Measurements from ENCODE around the gene NCAPH2. TPM values are rescaled to one million over a fixed set of nuclear protein-coding genes. Genes with fewer than 3 reads are reported as not detected.

Gene NCAPH2
- total RNA-seq, 1 experiment from 2014 or later: 51.8 TPM

DNA sequence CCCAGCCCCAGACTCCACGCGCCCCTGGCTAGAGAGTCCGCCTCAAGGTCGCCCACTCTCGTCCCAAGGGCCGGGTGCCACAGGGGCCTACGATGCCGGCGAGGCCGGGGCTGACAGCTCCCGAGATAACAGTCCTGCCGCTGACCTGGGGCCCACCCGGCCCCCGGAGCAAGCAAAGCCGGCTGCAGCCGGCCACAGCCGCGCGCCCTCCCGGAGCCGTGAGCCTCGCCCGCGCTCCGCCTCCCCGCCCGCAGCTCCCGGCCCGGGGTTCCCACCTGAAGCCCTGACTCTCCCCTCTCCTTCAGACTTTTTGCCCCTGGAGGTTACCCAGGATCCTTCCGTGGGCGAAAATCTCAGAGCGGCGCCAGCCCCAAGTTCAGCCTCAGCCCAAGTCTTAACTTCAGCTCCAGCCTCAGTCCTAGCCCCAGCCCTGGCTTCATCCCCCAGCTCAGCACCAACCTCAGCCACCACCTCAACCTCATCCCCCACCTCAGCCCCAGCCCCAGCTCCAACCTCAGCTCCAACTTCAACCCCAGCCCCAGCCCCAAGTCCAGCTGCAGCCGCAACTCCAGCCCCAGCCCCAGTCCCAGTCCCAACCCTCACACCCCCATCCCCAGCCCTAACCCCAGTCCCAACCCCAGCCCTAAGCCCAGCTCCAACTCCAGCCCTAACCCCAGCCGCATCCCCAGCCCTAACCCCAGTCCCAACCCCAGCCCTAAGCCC, 39.4 kb downstream of the NCAPH2 start:
- DNase-seq (ENCODE audit: low spot score): no peak

DNA sequence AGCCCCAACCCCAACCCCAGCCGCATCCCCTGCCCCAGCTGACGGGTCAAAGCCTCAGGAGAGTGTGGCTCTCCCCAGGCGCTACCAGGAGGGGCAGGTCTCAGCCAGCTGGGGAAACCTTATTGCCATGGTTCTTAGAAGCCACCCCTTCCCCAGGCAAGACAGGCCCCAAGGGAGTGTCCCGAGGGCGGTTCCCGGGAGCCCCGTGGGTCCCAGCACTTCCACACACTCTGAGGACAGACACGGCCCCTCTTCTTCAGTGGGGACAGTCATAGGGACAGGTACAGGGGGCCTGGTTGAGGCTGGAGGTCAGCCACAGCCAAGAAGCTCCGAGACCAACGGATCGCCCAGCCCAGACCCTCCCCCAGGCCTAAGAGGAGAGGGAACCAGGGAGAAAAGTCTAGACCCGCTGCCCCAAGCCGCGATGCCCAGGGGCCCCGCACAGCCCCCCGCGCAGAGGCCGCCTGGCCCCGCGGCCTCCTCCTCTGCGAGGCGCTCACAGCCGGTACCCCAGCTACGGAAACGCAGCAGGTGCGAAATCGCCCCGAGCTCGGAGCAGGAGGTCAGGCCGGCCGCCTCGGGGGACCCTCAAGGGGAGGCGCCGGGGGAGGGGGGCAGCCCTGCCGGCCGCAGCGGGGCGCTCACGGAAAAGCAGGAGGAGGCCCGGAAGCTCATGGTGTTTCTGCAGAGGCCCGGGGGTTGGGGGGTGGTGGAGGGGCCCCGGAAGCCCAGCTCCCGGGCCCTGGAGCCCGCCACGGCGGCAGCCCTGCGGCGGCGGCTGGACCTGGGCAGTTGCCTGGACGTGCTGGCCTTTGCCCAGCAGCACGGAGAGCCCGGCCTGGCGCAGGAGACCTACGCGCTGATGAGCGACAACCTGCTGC, 40.3 kb downstream of the NCAPH2 start:
- no peak for DNase-seq (ENCODE audit: low spot score)

DNA sequence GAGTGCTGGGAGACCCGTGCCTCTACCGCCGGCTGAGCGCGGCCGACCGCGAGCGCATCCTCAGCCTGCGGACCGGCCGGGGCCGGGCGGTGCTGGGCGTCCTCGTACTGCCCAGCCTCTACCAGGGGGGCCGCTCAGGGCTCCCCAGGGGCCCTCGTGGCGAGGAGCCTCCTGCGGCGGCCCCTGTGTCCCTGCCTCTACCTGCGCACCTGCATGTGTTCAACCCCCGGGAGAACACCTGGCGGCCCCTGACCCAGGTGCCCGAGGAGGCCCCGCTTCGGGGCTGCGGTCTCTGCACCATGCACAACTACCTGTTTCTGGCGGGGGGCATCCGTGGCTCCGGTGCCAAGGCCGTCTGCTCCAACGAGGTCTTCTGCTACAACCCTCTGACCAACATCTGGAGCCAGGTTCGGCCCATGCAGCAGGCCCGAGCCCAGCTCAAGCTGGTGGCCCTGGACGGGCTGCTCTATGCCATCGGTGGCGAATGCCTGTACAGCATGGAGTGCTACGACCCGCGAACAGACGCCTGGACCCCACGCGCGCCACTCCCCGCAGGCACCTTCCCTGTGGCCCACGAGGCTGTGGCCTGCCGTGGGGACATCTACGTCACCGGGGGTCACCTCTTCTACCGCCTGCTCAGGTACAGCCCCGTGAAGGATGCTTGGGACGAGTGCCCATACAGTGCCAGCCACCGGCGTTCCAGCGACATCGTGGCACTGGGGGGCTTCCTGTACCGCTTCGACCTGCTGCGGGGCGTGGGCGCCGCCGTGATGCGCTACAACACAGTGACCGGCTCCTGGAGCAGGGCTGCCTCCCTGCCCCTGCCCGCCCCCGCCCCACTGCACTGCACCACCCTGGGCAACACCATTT, 41.1 kb downstream of the NCAPH2 start:
- DNase-seq (ENCODE audit: low spot score): no peak

GRCh38 chr22:50550395-50550794, 42.4 kb downstream of the NCAPH2 start:
- DNase-seq (ENCODE audit: low spot score): no peak

GRCh38 chr22:50551160-50551752, 43.2 kb downstream of the NCAPH2 start:
- DNase-seq (ENCODE audit: low spot score): no peak

DNA sequence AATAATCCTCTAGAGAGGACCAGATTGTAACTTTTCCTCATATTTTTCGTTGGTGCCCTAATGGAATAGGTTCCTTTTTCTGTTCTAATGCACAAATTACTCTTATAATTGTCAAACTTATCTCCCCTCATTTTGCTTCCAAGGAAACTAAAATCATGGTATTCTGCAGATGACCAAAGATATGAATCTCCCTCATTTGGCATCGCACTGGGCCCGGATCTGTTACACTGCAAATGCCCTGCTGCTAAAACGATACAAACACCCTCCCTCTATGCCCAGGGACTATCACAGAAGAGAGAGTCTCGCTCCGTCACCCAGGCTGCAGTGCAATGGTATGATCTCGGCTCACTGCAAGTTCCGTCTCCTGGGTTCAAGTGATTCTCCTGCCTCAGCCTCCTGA, 45.3 kb downstream of the NCAPH2 start:
- no peak for DNase-seq (ENCODE audit: low spot score)

DNA sequence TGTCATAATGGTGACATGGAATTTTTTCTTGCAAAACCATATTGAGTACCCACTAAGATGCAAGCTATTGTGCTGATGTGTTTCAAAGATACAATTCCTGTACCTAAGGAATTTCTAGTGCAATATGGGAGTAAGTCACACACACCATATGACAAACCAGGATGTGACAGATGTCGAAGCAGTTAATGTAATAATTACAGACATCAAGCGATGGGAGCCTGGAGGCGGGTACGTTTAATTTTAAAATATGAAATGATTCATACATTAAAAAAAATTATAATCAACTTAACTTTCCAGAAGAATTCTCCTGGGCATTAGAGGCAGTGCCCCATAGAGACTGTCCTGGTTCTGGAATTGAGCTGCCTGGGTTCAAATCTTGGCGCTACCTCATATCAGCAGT, 48.7 kb downstream of the NCAPH2 start:
- DNase-seq (ENCODE audit: low spot score): no peak

DNA sequence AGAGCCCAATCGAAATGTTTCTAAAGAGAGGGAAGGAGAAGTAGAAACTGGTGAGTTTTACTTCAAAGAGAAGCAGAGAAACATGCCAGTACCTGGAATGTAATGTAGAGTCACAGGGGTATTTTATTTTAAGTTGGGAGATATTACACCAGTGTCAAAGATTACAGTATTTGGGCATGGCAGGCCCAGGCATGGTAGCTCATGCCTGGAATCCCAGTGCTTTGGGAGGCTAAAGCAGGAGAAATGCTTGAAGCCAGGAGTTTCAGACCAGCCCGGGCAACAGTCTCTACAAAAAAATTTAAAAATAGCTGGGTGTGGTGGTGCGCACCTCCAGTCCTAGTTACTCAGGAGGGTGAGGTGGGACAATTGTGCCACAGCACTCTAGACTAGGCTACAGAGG, 52.0 kb downstream of the NCAPH2 start:
- no peak for DNase-seq (ENCODE audit: low spot score)

- DNase-seq (ENCODE audit: low spot score): no peak
These were observed 53.7 kb downstream of the NCAPH2 start for GRCh38 chr22:50561401-50562358.

- DNase-seq (ENCODE audit: low spot score): peak; percentile 78
These were observed 54.7 kb downstream of the NCAPH2 start, which contains the start of gene SYCE3 for GRCh38 chr22:50562523-50563412. Gene SYCE3, minus strand, starts transcription at chr22:50562919. Its CDS starts 6,514 bp downstream, at chr22:50556405.

DNA sequence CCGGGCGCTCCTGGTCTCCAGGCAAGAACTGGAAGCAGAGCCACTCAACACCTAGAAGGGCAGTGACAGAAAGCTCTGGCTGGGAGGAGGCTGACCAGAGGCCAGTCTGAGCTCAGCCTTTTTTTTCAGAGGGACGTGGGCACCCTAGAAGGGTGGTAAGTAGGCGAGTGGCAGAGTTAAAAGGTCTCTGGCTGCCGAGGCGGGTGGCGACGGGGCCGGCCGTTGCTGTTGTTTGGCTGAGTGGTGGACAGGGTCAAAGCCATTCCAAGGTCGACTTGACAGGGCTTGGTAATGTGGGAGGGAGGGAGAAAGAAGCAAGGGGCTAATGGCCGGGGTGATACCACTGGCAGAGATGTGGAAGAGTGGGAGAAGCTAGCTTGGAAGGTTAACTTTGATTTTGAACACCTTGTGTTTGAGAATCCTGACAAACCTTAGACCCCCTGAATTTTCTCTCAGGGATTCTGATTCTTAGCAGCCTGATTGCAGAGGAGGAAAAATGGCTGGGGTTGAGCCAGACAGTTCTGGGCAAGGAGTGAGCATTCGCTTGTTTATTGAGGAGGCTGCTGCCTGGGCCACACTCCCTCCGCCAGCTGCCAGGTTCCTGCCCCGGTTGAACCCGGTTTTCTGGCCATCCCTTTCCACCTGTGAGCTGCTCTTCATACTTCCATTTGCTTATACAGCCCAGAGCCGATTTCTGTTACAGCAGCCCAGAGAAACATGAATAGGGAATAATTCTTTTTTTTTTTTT, 55.6 kb downstream of the NCAPH2 start:
- no peak for DNase-seq (ENCODE audit: low spot score)

DNA sequence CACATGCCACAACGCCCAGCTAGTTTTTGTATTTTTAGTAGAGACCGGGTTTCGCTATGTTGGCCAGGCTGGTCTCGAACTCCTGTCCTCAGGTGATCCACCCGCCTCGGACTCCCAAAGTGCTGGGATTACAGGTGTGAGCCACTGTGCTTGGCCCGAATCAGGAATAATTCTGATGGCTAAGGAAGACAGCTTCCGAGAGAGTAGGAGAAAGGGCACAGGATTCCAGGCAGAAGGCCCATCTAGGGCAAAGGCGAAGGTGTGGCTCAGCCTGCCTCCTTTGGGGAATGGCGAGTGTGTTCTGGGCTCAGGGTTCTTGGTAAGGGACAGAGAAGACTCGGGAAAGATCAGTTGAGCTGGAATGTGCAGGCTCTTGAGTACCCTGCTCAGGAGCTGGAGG, 56.3 kb downstream of the NCAPH2 start:
- no peak for DNase-seq (ENCODE audit: low spot score)

GRCh38 chr22:50567721-50568252, 59.8 kb downstream of the NCAPH2 start:
- no peak for DNase-seq (ENCODE audit: low spot score)

- DNase-seq (ENCODE audit: low spot score): no peak
These were observed 60.6 kb downstream of the NCAPH2 start for GRCh38 chr22:50568626-50569025.

DNA sequence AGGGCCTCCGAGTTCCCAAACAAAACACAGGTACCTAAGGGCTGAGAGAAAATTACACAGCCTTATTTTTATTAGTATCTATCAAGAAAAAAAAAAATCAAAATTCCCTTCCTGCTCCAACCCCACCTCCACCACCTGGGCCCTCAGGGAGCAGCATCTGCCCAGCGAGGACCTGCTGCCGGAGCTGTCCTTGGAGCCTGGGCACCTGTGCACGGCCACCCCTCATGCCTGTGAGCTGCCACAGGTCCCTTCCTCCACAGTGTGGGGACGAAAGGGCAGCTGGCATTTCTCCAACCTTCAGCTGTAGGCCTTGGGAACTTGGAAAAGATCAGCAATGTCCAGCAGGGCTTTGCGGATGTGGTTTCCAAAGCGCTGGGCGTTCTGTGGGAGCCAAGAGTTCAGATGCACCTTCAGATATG, 61.0 kb downstream of the NCAPH2 start:
- DNase-seq (ENCODE audit: low spot score): no peak

DNA sequence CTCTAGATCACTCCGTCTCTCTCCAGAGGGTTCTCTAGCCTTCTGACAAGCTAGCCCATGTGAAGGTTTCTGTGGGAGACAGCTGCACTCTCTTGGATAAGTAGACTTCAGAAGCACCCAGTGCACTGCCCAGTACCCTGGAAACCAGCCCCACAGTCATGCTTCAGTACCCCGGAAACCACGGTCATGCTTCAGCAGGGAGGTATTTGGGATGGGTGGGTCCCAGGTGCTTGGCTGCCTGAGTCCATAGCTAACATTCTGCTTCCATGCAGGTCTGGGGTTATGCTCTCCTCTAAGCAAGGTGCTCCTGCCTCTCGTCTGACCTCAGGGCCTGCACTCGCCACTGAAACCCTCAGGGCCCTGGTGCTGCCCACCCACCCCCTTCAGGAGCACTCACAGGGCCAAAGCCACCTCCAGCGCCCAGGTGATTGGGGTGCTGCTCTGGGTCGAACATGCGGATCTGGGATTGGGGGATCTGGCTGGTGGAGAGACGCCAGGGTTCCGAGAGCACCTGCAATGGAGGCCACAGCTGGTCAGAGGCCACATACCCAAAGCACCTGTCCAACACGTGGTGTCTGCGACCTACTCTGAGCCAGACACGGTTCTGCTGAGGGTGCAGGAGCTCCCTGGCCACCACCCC, 62.0 kb downstream of the NCAPH2 start:
- DNase-seq (ENCODE audit: low spot score): no peak

DNA sequence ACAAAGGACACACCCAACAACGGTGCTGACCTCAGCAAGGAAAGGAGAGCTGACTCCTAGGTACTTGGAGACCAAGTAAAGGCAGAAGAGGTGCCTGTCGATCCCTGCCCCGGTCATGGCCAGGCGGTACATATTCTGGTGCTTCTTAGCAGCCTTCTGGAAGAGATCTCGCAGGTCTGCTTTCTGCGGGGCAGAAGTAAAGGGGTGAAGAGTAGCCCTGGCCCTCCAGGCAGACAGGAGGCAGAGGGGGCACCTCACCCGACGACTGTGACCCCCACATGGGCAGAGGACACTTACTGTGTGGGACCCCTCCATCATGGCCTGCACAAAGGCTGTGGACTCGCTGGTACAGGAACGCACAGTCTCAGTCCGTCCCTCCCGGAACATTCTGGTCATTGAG, 62.8 kb downstream of the NCAPH2 start:
- DNase-seq (ENCODE audit: low spot score): no peak
